Thyroid gland (tissue), 4 donors: ENCODE results near the gene ESPN.

ENCODE experiments used
- CTCF ChIP-seq, 6 experiments: fragments of 200-600 bp in 3 of 6; fragments of 450-650 bp in 3 of 6; sonication (generic) in 3 of 6; IDR thresholded peaks; one replicate each; pipeline ENCODE4 v1.5.1; 2016 to 2019; ENCODE audit warnings: antibody characterized with exemption in 6 of 6, mild to moderate bottlenecking in 2 of 6, inconsistent platforms in 1 of 6, moderate library complexity in 1 of 6
- POLR2A ChIP-seq, 2 donors: fragments of 450-650 bp; IDR thresholded peaks; one replicate each; pipeline ENCODE4 v1.6.1; 2017; ENCODE audit warnings: antibody characterized with exemption in 2 of 2, mild to moderate bottlenecking in 2 of 2, moderate library complexity in 1 of 2

GRCh38 chr1:6503884-6504602, 79.5 kb downstream of the ESPN start:
- no peak for TF ChIP-seq CTCF (IDR thresholded peaks at IDR 0.05)
- no peak for TF ChIP-seq POLR2A (IDR thresholded peaks at IDR 0.05)
